PC-9 (cell line): ENCODE measurements around the gene ZNF844. TPM values are rescaled to one million over a fixed set of nuclear protein-coding genes. Genes with fewer than 3 reads are reported as not detected.

ENCODE experiments used
- BruUV-seq: library from RNA; stranded (reverse); fragments of 400-500 nt; replicated peaks from 2 replicates; lab custom pipeline; 2021; lab: Mats Ljungman, UMichigan
- CTCF ChIA-PET: fragments of 300-600 bp; sonication (Branson Sonifier 250); formaldehyde crosslinking; loops from one replicate; lab custom pipeline; 2022; ENCODE audit warnings: antibody characterized with exemption; lab: Charles Lee
- POLR2A ChIA-PET: fragments of 300-600 bp; sonication (Branson Sonifier 250); formaldehyde crosslinking; loops from one replicate; lab custom pipeline; 2022; ENCODE audit warnings: antibody characterized with exemption; ENCODE audit not compliant: unreplicated experiment; lab: Charles Lee
- DNase-seq, 2 experiments: peaks; one replicate each; pipeline versions ENCODE4 v3.0.0 to v3.0.0-alpha.2; 2015 to 2022; ENCODE audit warnings: mixed read lengths in 1 of 2
- H2AFZ ChIP-seq: fragments of 200-600 bp; sonication (generic); 2 replicates; pipeline ENCODE4 v1.8.1; 2017; ENCODE audit warnings: antibody characterized with exemption
- H3F3A ChIP-seq: fragments of 200-600 bp; sonication (generic); 2 replicates; pipeline ENCODE4 v1.8.1; 2017; ENCODE audit warnings: antibody characterized with exemption, mild to moderate bottlenecking, low read depth; ENCODE audit not compliant: insufficient read depth
- H3K27ac ChIP-seq: fragments of 200-600 bp; sonication (generic); 2 replicates; pipeline ENCODE4 v1.6.1; 2016; ENCODE audit warnings: mixed run types
- H3K27me3 ChIP-seq: fragments of 200-600 bp; sonication (generic); 2 replicates; pipeline ENCODE4 v1.6.1; 2016; ENCODE audit warnings: low read depth, mixed run types; ENCODE audit not compliant: insufficient read depth
- H3K36me3 ChIP-seq: fragments of 200-600 bp; sonication (generic); 2 replicates; pipeline ENCODE4 v1.6.1; 2016; ENCODE audit warnings: low read depth, mixed run types
- H3K4me1 ChIP-seq: fragments of 200-600 bp; sonication (generic); replicated peaks from 2 replicates; pipeline ENCODE4 v1.6.1; 2016; ENCODE audit warnings: mixed run types; ENCODE audit not compliant: insufficient read depth
- H3K4me2 ChIP-seq: fragments of 200-600 bp; sonication (generic); 2 replicates; pipeline ENCODE4 v1.6.1; 2017; ENCODE audit warnings: mixed run types
- H3K4me3 ChIP-seq: fragments of 200-600 bp; sonication (generic); 2 replicates; pipeline ENCODE4 v1.6.1; 2016; ENCODE audit warnings: mixed run types
- H3K79me2 ChIP-seq: fragments of 200-600 bp; sonication (generic); 2 replicates; pipeline ENCODE4 v1.6.1; 2017; ENCODE audit warnings: low read depth, mixed run types
- H3K9me2 ChIP-seq: fragments of 200-600 bp; sonication (generic); 2 replicates; pipeline ENCODE4 v1.8.1; 2017; ENCODE audit warnings: mild to moderate bottlenecking; ENCODE audit not compliant: insufficient read depth
- H3K9me3 ChIP-seq: fragments of 200-600 bp; sonication (generic); 2 replicates; pipeline ENCODE4 v1.8.1; 2016; ENCODE audit warnings: low read depth; ENCODE audit not compliant: insufficient read depth
- H4K20me1 ChIP-seq: fragments of 200-600 bp; sonication (generic); 2 replicates; pipeline ENCODE4 v1.8.1; 2017; ENCODE audit not compliant: insufficient read depth
- EZH2 ChIP-seq: fragments of 200-600 bp; sonication (generic); IDR thresholded peaks from 2 replicates; pipeline ENCODE4 v1.8.0; 2017; ENCODE audit warnings: antibody characterized with exemption, low read depth
- intact Hi-C: fragments of 100-400 bp; cut with micrococcal nuclease; formaldehyde crosslinking; loops from one replicate; pipeline ENCODE4 v1.10.0; 2022; ENCODE audit not compliant: unreplicated experiment
- total RNA-seq: library from RNA; stranded (reverse); gene quantifications from 2 replicates; pipeline ENCODE4 v1.2.3, GENCODE V29; 2021
- TF ChIP-seq, protein P1 (sequence below): fragments of 200-600 bp; sonication (generic); conservative IDR thresholded peaks from 2 replicates; pipeline ENCODE4 v1.6.1; 2017; ENCODE audit warnings: mixed run types, antibody characterized with exemption, mild to moderate bottlenecking, moderate library complexity

ZNF844 gene
- total RNA-seq, 1 experiment from 2014 or later, result 4.9 TPM

DNA sequence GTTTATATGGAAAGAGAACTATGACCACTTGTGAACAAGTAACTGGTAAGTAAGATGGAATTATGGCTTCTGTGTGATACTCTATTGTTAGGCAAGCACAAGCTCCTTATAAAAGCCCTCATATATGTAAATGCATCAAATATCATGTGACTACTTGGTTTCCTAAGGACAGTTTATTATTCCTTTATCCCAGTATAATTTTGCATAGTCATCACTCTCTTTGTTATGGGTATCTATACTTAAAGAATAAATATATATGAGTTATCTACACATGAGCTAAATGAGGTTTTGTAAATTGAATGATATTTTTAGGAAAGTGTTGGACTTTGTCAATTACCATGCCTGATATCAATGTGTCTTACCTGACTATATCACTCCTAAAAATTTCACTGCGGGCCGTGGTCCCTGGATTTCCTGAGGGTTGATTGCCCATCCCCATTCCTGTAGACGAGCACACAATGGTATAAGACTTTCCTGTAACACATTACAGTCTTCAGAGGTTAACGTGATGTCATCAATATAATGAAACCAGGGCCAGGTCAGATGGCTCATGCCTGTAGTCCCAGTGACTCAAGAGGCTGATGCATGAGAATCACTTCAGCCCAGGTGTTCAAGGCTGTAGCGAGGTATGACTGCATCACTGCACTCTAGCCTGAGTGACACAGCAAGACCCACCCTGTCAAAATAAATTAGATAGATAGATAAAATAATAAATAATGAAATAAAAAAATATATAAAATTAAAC, 20.7 kb downstream of the ZNF844 start:
- Histone ChIP-seq H3K9me2 (no peaks in the 10 kb centered on the region), H3F3A (no peaks in the 10 kb centered on the region), H4K20me1 (no peaks in the 10 kb centered on the region), H3K4me1 (no peaks in the 10 kb centered on the region), H3K27me3 (no peaks in the 10 kb centered on the region), H3K4me3 (no peak overlapping the region), H3K36me3 (no peaks in the 10 kb centered on the region), H3K4me2 (no peak overlapping the region), H3K79me2 (no peaks in the 10 kb centered on the region), H2AFZ (no peak overlapping the region), H3K27ac (no peak overlapping the region), H3K9me3 (peaks cover 6% of the 10 kb centered on the region)
- intact Hi-C loops, result no loop called here
- ChIA-PET CTCF (no interaction called here), POLR2A (no interaction called here)
- TF ChIP-seq, protein P1, sequence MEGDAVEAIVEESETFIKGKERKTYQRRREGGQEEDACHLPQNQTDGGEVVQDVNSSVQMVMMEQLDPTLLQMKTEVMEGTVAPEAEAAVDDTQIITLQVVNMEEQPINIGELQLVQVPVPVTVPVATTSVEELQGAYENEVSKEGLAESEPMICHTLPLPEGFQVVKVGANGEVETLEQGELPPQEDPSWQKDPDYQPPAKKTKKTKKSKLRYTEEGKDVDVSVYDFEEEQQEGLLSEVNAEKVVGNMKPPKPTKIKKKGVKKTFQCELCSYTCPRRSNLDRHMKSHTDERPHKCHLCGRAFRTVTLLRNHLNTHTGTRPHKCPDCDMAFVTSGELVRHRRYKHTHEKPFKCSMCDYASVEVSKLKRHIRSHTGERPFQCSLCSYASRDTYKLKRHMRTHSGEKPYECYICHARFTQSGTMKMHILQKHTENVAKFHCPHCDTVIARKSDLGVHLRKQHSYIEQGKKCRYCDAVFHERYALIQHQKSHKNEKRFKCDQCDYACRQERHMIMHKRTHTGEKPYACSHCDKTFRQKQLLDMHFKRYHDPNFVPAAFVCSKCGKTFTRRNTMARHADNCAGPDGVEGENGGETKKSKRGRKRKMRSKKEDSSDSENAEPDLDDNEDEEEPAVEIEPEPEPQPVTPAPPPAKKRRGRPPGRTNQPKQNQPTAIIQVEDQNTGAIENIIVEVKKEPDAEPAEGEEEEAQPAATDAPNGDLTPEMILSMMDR, result no peak
- no peak for TF ChIP-seq EZH2
- DNase-seq, result no peak
- no TSS peak for BruUV-seq

DNA sequence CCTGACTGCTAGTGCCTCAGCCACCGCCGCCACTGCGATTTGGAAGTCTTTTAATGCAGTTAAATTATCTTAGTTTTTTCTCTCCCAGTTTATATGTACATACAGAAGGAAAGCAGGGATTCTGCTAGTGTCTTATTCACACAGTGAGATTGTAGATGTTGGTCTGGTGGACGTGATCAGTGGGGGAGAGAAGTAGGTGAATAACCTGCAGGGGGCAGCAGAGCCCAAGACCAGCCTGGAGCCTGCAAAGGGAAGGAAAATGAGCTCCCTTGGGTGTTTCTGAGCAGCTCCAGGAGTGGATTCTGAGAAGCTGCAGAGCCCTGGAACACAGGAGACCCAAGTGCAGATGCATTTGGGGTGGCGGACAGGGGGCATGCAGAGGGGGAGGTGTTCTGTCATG, 26.3 kb downstream of the ZNF844 start:
- Histone ChIP-seq H3F3A (no peaks in the 10 kb centered on the region), H3K79me2 (no peaks in the 10 kb centered on the region), H3K27ac (no peak overlapping the region), H3K9me2 (no peaks in the 10 kb centered on the region), H4K20me1 (no peaks in the 10 kb centered on the region), H3K36me3 (no peaks in the 10 kb centered on the region), H3K27me3 (no peaks in the 10 kb centered on the region), H3K4me3 (no peak overlapping the region), H2AFZ (no peak overlapping the region), H3K4me2 (no peak overlapping the region), H3K4me1 (no peaks in the 10 kb centered on the region), H3K9me3 (no peaks in the 10 kb centered on the region)
- ChIA-PET POLR2A (no interaction called here), CTCF (interaction anchor here (0.5 to 0.8 kb wide), 4 partner anchors 31 to 425 kb away, joined by 3 to 6 read pairs (median 4); partner anchors contain the start of genes ZNF20 and ZNF442)
- no peak for TF ChIP-seq EZH2
- TF ChIP-seq, protein P1, result peak; percentile 72
- no TSS peak for BruUV-seq
- intact Hi-C loops, result loop anchor here (2.0 kb wide), 1 partner anchor 50 kb away; the partner anchor contains the start of gene ZNF20
- DNase-seq, result peak in 1 of 2 experiments; percentile 23

DNA sequence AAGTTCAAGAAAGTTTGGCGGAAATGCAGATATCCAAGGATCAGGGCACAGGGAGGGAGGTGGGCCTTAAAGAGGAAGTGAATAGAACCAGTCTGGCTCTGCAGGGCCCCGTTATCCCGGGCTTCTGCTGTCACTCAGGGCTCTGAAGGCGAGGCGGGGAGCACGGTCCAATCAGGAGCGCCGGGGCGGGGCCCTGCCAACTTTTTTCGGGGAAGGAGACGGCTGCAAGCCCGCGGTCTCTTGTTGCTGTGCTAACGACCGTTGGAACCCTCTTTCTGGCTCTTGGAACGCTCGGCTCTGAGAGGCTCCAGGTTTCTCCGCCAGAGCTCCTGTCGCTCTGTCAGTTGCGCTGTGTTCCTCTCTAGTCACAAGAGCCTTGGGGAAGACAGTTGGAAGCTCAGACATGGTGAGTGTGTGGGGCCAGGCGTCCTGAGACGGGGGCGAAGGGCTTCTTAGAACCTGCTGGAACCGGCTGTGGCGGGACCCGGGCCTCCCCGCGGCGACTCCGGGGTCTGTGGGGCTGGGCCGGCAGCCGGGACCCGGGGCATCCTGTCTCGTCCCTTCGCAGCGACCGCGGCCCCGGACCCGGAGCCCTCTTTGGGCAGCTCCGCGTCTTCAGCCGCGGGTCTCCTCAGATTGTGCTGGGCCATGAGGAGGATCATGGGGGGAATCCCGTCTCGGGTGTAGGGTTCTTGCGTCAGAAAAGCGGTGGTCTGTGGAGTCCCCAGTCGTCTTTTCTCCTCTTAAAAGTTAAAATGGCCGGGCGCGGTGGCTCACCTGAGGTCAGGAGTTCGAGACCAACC, 27.7 kb downstream of the ZNF844 start:
- no TSS peak for BruUV-seq
- Histone ChIP-seq H3K4me2 (no peak overlapping the region), H3K9me2 (no peaks in the 10 kb centered on the region), H3K9me3 (no peaks in the 10 kb centered on the region), H3K27me3 (no peaks in the 10 kb centered on the region), H3K36me3 (no peaks in the 10 kb centered on the region), H3K4me1 (no peaks in the 10 kb centered on the region), H2AFZ (no peak overlapping the region), H3K79me2 (no peaks in the 10 kb centered on the region), H4K20me1 (no peaks in the 10 kb centered on the region), H3K27ac (no peak overlapping the region), H3F3A (no peaks in the 10 kb centered on the region), H3K4me3 (no peak overlapping the region)
- intact Hi-C loops, result no loop called here
- TF ChIP-seq, protein P1, result no peak
- TF ChIP-seq EZH2, result no peak
- ChIA-PET CTCF (no interaction called here), POLR2A (no interaction called here)
- DNase-seq, result peak in 1 of 2 experiments; percentile 16
